Ammon's horn (tissue), 1 donor: ENCODE measurements around the gene MAN2A1.
"Not testable (repeated sequence)": the region's sequence is repeated elsewhere in the genome, so short reads cannot be mapped to it uniquely, and the experiment has no call there.

Source experiments
- DNase-seq: peaks from one replicate; pipeline ENCODE4 v3.0.0-alpha.2; 2016; ENCODE audit warnings: low spot score

Gene MAN2A1

GRCh38 chr5:109873687-109874086 is 184.0 kb downstream of the MAN2A1 start:
- no peak for DNase-seq

- no peak for DNase-seq
Observed at GRCh38 chr5:109874108-109874507, 184.4 kb downstream of the MAN2A1 start.

- no peak for DNase-seq
Observed at GRCh38 chr5:109876030-109876725, 186.5 kb downstream of the MAN2A1 start.

GRCh38 chr5:109876941-109877669 is 187.4 kb downstream of the MAN2A1 start:
- peak; percentile 16 for DNase-seq

GRCh38 chr5:109877670-109878045 is 187.9 kb downstream of the MAN2A1 start:
- DNase-seq: no peak

GRCh38 chr5:109878887-109879286 is 189.2 kb downstream of the MAN2A1 start:
- DNase-seq: no peak

- DNase-seq: peak; percentile 38
Observed at GRCh38 chr5:109880907-109881685, 191.4 kb downstream of the MAN2A1 start.

GRCh38 chr5:109882546-109882945 is 192.8 kb downstream of the MAN2A1 start:
- no peak for DNase-seq

- DNase-seq: no peak
Observed at GRCh38 chr5:109884676-109885075, 194.9 kb downstream of the MAN2A1 start.

GRCh38 chr5:109885205-109885604 is 195.5 kb downstream of the MAN2A1 start:
- no peak for DNase-seq

- no peak for DNase-seq
Observed at GRCh38 chr5:109888989-109889388, 199.3 kb downstream of the MAN2A1 start.

- not testable (repeated sequence) for DNase-seq
Observed at GRCh38 chr5:109893271-109893670, 203.5 kb downstream of the MAN2A1 start.

GRCh38 chr5:109898269-109899162 is 208.8 kb downstream of the MAN2A1 start:
- no peak for DNase-seq

- DNase-seq: no peak
Observed at GRCh38 chr5:109899163-109899535, 209.4 kb downstream of the MAN2A1 start.

GRCh38 chr5:109900461-109900860 is 210.7 kb downstream of the MAN2A1 start:
- no peak for DNase-seq

GRCh38 chr5:109900911-109901627 is 211.3 kb downstream of the MAN2A1 start:
- no peak for DNase-seq

GRCh38 chr5:109901628-109901981 is 211.9 kb downstream of the MAN2A1 start:
- DNase-seq: no peak

GRCh38 chr5:109903061-109903460 is 213.3 kb downstream of the MAN2A1 start:
- no peak for DNase-seq

- DNase-seq: no peak
Observed at GRCh38 chr5:109905906-109906305, 216.2 kb downstream of the MAN2A1 start.

- DNase-seq: no peak
Observed at GRCh38 chr5:109907189-109907588, 217.5 kb downstream of the MAN2A1 start.

- DNase-seq: no peak
Observed at GRCh38 chr5:109907731-109908130, 218.0 kb downstream of the MAN2A1 start.
